GM10248 (cell line): ENCODE measurements around the gene KCNS1.

Source experiments
- CTCF ChIA-PET: fragments of 300-600 bp; sonication (Branson Sonifier 250); formaldehyde crosslinking; extraction: SDS; loops from one replicate; lab custom pipeline; 2021; ENCODE audit warnings: antibody characterized with exemption; lab: Yijun Ruan, JAX
- POLR2A ChIA-PET: fragments of 350-650 bp; sonication (Branson Sonifier 250); formaldehyde crosslinking; extraction: SDS; loops from one replicate; lab custom pipeline; 2020; ENCODE audit warnings: antibody characterized with exemption; lab: Yijun Ruan, JAX
- DNase-seq: peaks from one replicate; pipeline ENCODE4 v3.0.0; 2012; ENCODE audit errors: extremely low spot score
- CTCF ChIP-seq: IDR thresholded peaks from 2 replicates; pipeline ENCODE4 v1.5.1; 2012; ENCODE audit warnings: mild to moderate bottlenecking, low read depth; ENCODE audit errors: extremely low read depth, missing control alignments, control extremely low read depth

KCNS1 gene

GRCh38 chr20:45087097-45087790 lies 13.7 kb downstream of the KCNS1 start:
- POLR2A ChIA-PET: no interaction called here
- CTCF ChIA-PET: interaction anchor here (1.2 to 3.4 kb wide), 2 partner anchors 9 to 10 kb away, joined by 3 to 21 read pairs; no protein-coding TSS in a partner anchor
- no peak for TF ChIP-seq CTCF
- no peak for DNase-seq

GRCh38 chr20:45085867-45086266 lies 15.1 kb downstream of the KCNS1 start:
- ChIA-PET POLR2A (no interaction called here), CTCF (interaction anchor here (1.2 to 3.4 kb wide), 2 partner anchors 9 to 10 kb away, joined by 3 to 21 read pairs; no protein-coding TSS in a partner anchor)
- no peak for TF ChIP-seq CTCF
- no peak for DNase-seq

DNA sequence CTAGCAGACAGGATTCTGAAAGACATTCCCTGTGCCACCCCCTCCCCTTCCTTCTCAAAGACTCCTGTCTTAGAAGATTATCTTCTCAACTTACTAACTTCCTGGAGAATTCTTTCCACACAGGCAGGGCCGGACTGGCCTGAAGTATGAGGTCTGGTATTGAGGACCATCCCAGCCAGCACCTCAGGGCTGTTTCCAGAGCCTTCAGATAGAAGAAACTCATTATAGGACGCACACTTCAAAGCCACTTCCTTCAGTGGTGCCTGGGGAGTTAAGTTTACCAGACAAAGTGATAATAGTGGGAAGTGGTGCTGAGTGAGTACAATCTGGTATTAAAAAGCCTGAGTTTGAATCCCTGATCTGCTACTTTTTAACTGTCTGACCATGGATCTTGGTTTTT lies 15.6 kb downstream of the KCNS1 start:
- TF ChIP-seq CTCF: no peak
- DNase-seq: no peak
- CTCF ChIA-PET: interaction anchor here (3.4 kb wide), 1 partner anchor 11 kb away, joined by 21 read pairs; no protein-coding TSS in a partner anchor
- POLR2A ChIA-PET: no interaction called here

- POLR2A ChIA-PET: interaction anchor here (0.6 kb wide), 1 partner anchor 29 kb away, joined by 5 read pairs; no protein-coding TSS in a partner anchor
- CTCF ChIA-PET: interaction anchor here (1.2 to 3.8 kb wide), 3 partner anchors 12 to 17 kb away, joined by 4 to 29 read pairs (median 7); partner anchors contain the start of gene KCNS1
- DNase-seq: no peak
- no peak for TF ChIP-seq CTCF
These were observed 17.8 kb downstream of the KCNS1 start for GRCh38 chr20:45083127-45083526.

DNA sequence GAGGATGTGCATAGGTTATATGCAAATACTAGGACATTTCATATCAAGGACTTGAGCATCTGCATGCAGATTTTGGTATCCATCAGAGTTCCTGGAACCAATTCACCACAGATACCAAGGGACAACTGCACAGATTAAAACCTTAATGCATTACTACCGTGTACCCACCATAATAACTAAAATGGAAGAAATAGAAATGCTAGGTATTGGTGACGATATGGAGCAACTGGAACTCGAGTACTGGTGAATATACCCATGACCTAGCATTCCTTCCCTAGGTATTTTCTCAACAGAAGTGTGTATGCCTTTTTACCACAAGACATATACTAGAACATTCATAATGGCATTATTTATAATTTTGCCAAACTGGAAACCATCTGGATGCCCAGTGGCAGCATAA lies 18.5 kb downstream of the KCNS1 start:
- TF ChIP-seq CTCF: no peak
- POLR2A ChIA-PET: no interaction called here
- no peak for DNase-seq
- CTCF ChIA-PET: interaction anchor here (1.2 to 3.8 kb wide), 3 partner anchors 12 to 18 kb away, joined by 4 to 29 read pairs (median 7); partner anchors contain the start of gene KCNS1

DNA sequence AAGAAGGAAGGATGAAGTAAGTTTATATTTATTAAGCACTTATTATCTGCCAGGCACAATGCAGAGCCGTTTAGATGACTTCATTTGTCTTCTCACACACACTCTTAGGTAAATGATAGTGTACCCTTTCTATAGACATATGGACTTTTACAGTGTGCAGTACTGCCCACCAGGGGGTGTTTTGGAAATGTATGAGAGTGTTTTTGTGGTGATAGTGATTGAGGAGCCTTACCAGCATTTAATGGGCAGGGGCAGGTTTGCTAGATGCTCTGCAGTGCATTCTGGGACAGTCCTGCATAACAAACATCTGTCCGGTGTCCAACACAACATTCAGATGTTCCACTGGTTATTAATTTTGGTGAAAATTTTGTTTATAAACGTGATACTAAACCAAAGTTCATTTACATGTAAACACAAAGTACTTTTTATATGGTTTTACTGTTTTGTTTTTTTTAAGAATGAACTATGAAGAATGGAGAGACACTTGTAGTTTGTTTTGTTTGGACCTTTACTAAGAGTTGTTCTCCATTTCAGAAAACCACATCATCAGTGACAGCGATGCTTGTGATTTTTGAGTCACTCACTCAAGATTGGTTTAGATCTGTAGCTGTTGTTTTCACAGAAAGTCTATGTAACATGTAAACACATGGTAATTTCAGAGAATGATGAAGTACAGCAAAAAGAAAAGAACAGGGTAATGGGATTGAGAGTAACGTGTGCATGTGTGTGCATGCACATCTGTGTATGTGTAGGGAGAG lies 19.9 kb downstream of the KCNS1 start:
- TF ChIP-seq CTCF: no peak
- no peak for DNase-seq
- CTCF ChIA-PET: interaction anchor here (3.8 kb wide), 1 partner anchor 14 kb away, joined by 29 read pairs; no protein-coding TSS in a partner anchor
- POLR2A ChIA-PET: no interaction called here
